Right cardiac atrium (tissue), 5 donors: ENCODE results near the gene RAPGEF4. TPM values are rescaled to one million over a fixed set of nuclear protein-coding genes. Genes with fewer than 3 reads are reported as not detected.
"Not testable (repeated sequence)": the region's sequence is repeated elsewhere in the genome, so short reads cannot be mapped to it uniquely, and the experiment has no call there.

Source experiments
- ATAC-seq, 2 donors: fragments of 200-7000 bp; cut with Tn5 transposase; one replicate each; pipeline versions ENCODE4 v1.8.0 to v1.9.1; 2020; ENCODE audit warnings: moderate library complexity in 2 of 2, mild to moderate bottlenecking in 1 of 2
- DNase-seq, 3 donors: peaks; one replicate each; pipeline ENCODE4 v3.0.0-alpha.2; 2020
- H3K27ac ChIP-seq: one replicate; pipeline ENCODE4 v1.5.1; 2013; ENCODE audit warnings: mild to moderate bottlenecking, low read length, control low read depth, moderate library complexity
- H3K27me3 ChIP-seq: one replicate; pipeline ENCODE4 v1.6.1; 2013; ENCODE audit not compliant: control insufficient read depth, insufficient read depth
- H3K4me1 ChIP-seq: one replicate; pipeline ENCODE4 v1.6.1; 2013; ENCODE audit warnings: low read length; ENCODE audit not compliant: control insufficient read depth, insufficient read depth
- H3K4me3 ChIP-seq: one replicate; pipeline ENCODE4 v1.5.1; 2013; ENCODE audit warnings: low read length, control low read depth
- H3K9me3 ChIP-seq: one replicate; pipeline ENCODE4 v1.6.1; 2013; ENCODE audit warnings: low read length; ENCODE audit not compliant: control insufficient read depth
- WGBS: extraction: QIAGEN DNeasy Blood & Tissue Kit; methylation state at CpG from one replicate; pipeline ENCODE4 v1.1.7; 2013; 5-methylcytosine and 5-hydroxymethylcytosine counted together
- intact Hi-C, 4 donors: fragments of 100-400 bp; cut with DNase I; formaldehyde crosslinking; loops; one replicate each; pipeline versions ENCODE4 v1.11.0 to v1.14.0; 2022 to 2023
- polyA plus RNA-seq: library from polyadenylated mRNA; stranded (reverse); fragments of 200-250 nt; gene quantifications from one replicate; pipeline ENCODE4 v1.2.3, GENCODE V29; 2013
- total RNA-seq, 4 donors: library from RNA; stranded (reverse); fragmentation: NEBNext Ultra II Directional; extraction: Animal tissue kit (Norgen Biotek cat#: 25700); gene quantifications; one replicate each; pipeline ENCODE4 v1.2.1, GENCODE V29; 2021
- donor health status: healthy with polysubstance abuse.
- donor health status: DM: no; HTN: yes; CAD: no.
- donor health status: DM: no; HTN: no; CAD: no.
- donor health status: DM: no; HTN: yes; CAD: no; lungs with severe emphysema.
- donor health status: DM: yes; HTN: yes; CAD: no.

Gene RAPGEF4
- total and polyA plus RNA-seq, 5 donors: 5.9 to 11.3 (median 8.8) TPM

DNA sequence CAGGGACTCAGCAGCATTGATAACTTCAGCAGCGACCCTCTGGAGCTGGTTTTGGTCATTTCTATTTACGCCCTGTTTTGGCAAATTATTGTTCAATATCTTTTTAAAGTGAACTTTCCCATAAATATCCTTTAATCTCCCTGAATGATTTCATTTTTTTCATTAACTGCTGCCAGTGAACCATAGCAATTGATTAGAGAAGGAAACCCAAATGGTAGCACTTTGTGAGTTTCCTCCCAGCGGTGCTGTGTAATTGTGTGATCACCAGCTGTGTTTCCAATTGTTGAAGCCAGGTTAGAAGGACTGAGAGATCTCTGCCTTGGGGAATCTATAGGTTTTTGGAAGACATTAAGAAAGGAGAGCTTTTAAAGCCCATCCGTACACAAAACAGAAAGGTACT, 356.3 kb downstream of the RAPGEF4 start:
- H3K9me3 ChIP-seq: no peaks in the 10 kb centered on the region
- no peak for ATAC-seq
- H3K4me3 ChIP-seq: no peak overlapping the region
- H3K4me1 ChIP-seq: peaks cover 2% of the 10 kb centered on the region
- no peak for DNase-seq
- WGBS: 95% methylated on average over 4 of the region's 4 CpGs
- intact Hi-C loops: no loop called here
- H3K27me3 ChIP-seq: no peaks in the 10 kb centered on the region
- peak overlapping the region; percentile 70 for H3K27ac ChIP-seq

GRCh38 chr2:173092844-173093402, 357.3 kb downstream of the RAPGEF4 start:
- intact Hi-C loops: no loop called here
- no peak for ATAC-seq
- no peak overlapping the region for H3K27ac ChIP-seq

DNA sequence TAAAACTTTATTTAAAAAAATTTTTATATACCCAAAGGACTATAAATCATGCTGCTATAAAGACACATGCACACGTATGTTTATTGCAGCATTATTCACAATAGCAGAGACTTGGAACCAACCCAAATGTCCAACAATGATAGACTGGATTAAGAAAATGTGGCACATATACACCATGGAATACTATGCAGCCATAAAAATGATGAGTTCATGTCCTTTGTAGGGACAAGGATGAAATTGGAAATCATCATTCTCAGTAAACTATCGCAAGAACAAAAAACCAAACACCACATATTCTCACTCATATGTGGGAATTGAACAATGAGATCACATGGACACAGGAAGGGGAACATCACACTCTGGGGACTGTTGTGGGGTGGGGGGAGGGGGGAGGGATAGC, 358.0 kb downstream of the RAPGEF4 start:
- WGBS: 92% methylated on average over 2 of the region's 2 CpGs
- intact Hi-C loops, H3K4me1 ChIP-seq: not testable (repeated sequence)

More at GRCh38 chr2:173092844-173093402, 357.3 kb downstream of the RAPGEF4 start:
- no peak overlapping the region for H3K4me3 ChIP-seq
- DNase-seq: no peak
- no peaks in the 10 kb centered on the region for H3K9me3 ChIP-seq
- H3K27me3 ChIP-seq: no peaks in the 10 kb centered on the region
- 91% methylated on average over 3 of the region's 3 CpGs for WGBS
- peaks cover 2% of the 10 kb centered on the region for H3K4me1 ChIP-seq

GRCh38 chr2:173094731-173095130, 359.1 kb downstream of the RAPGEF4 start:
- H3K27me3 ChIP-seq: no peaks in the 10 kb centered on the region
- ATAC-seq: no peak
- no peaks in the 10 kb centered on the region for H3K9me3 ChIP-seq
- intact Hi-C loops: no loop called here
- DNase-seq: no peak
- no peak overlapping the region for H3K27ac ChIP-seq
- no peak overlapping the region for H3K4me3 ChIP-seq
- peaks cover 2% of the 10 kb centered on the region for H3K4me1 ChIP-seq
- 85% methylated on average over 1 of the region's 1 CpG for WGBS

More for the DNA sequence above, 358.0 kb downstream of the RAPGEF4 start:
- H3K27ac ChIP-seq, H3K9me3 ChIP-seq, H3K27me3 ChIP-seq, ATAC-seq, H3K4me3 ChIP-seq, DNase-seq: not testable (repeated sequence)

GRCh38 chr2:173095356-173095755, 359.7 kb downstream of the RAPGEF4 start:
- Histone ChIP-seq H3K27me3 (no peaks in the 10 kb centered on the region), H3K27ac (no peak overlapping the region), H3K9me3 (no peaks in the 10 kb centered on the region), H3K4me3 (no peak overlapping the region), H3K4me1 (peaks cover 6% of the 10 kb centered on the region)
- no peak for ATAC-seq
- 96% methylated on average over 1 of the region's 1 CpG for WGBS
- intact Hi-C loops: no loop called here
- no peak for DNase-seq

GRCh38 chr2:173099271-173099670, 363.6 kb downstream of the RAPGEF4 start:
- no peaks in the 10 kb centered on the region for H3K9me3 ChIP-seq
- WGBS: 81% methylated on average over 2 of the region's 2 CpGs
- no peak for DNase-seq
- no peak for ATAC-seq
- intact Hi-C loops: no loop called here
- peaks cover 4% of the 10 kb centered on the region for H3K4me1 ChIP-seq
- no peak overlapping the region for H3K27ac ChIP-seq
- no peak overlapping the region for H3K4me3 ChIP-seq
- H3K27me3 ChIP-seq: no peaks in the 10 kb centered on the region

DNA sequence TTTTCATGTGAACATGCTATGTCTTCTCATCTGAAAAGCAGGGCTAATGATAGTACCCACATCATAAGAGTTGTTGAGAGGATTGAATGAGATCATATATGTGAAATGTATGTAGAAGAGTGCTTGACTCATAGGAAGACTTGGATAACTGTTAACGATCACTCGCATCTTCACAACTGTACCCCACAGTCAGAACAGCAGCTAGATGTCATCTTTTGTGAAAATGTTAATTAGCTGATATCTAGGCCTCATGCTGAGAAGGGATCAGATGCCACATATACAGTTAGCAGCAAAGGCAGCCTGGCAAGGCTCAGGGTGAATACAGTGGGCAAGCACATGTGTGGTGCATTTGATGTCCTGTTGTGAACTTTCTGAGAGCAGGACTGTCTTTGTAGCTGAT, 364.2 kb downstream of the RAPGEF4 start:
- Histone ChIP-seq H3K4me1 (peaks cover 4% of the 10 kb centered on the region), H3K4me3 (no peak overlapping the region), H3K27me3 (no peaks in the 10 kb centered on the region), H3K9me3 (no peaks in the 10 kb centered on the region), H3K27ac (no peak overlapping the region)
- ATAC-seq (peak in 1 of 2 donors; percentile 19), DNase-seq (no peak)
- intact Hi-C loops: no loop called here
- 96% methylated on average over 2 of the region's 2 CpGs for WGBS

DNA sequence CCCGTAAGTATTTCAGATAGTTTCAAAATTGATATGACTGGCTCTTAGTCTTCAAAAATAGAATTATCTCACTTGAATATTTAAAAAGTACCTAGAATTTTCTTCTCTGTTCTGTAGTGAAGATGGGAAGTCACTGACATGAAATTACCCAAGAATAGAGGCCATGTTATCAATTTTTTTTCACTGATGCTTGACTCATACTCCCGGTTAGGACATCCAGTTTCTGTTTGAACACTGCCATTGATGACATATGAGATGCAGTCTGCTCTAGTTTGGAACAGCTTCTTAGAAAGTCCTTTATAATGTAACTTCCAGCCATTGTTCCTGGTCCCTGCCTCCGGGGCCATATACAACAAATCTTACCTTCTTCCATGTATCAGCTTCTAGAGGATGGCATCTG, 366.0 kb downstream of the RAPGEF4 start:
- H3K27me3 ChIP-seq: no peaks in the 10 kb centered on the region
- peaks cover 6% of the 10 kb centered on the region for H3K4me1 ChIP-seq
- H3K4me3 ChIP-seq: no peak overlapping the region
- intact Hi-C loops: no loop called here
- DNase-seq: no peak
- H3K27ac ChIP-seq: no peak overlapping the region
- H3K9me3 ChIP-seq: no peaks in the 10 kb centered on the region
- ATAC-seq: peak; percentile 74 to 78
- WGBS: 55% methylated on average over 3 of the region's 3 CpGs

Other genes starting within 250 kb of the RAPGEF4 start
- gene PDK1, start 179.8 kb upstream of the RAPGEF4 start, total RNA-seq: 10 to 100 TPM; 35.1 to 43.4 (median 40.3) TPM
- gene PDK1, start 179.8 kb upstream of the RAPGEF4 start, polyA plus RNA-seq: 10.6 TPM